OCI-LY7 (cell line): Measurements from ENCODE around the gene KIF19. TPM values are rescaled to one million over a fixed set of nuclear protein-coding genes. Genes with fewer than 3 reads are reported as not detected.

Experiments used
- BruUV-seq: library from RNA; stranded (reverse); fragments of 400-500 nt; replicated peaks from 2 replicates; lab custom pipeline; 2021; lab: Mats Ljungman, UMichigan
- CTCF ChIA-PET: fragments of 300-600 bp; sonication (Branson Sonifier 250); formaldehyde crosslinking; loops from one replicate; lab custom pipeline; 2022; ENCODE audit warnings: antibody characterized with exemption; ENCODE audit not compliant: unreplicated experiment; lab: Charles Lee
- POLR2A ChIA-PET: fragments of 300-600 bp; sonication (Branson Sonifier 250); formaldehyde crosslinking; loops from one replicate; lab custom pipeline; 2022; ENCODE audit warnings: antibody characterized with exemption; lab: Charles Lee
- DNase-seq: peaks from one replicate; pipeline ENCODE4 v3.0.0-alpha.2; 2015; ENCODE audit warnings: low spot score
- H2AFZ ChIP-seq: fragments of 200-600 bp; sonication (generic), shearing (Covaris generic); 2 replicates; pipeline ENCODE4 v1.6.1; 2014; ENCODE audit warnings: mild to moderate bottlenecking, antibody characterized with exemption, low read length, moderate library complexity
- H3K27ac ChIP-seq: fragments of 200-600 bp; sonication (generic); 2 replicates; pipeline ENCODE4 v1.5.1; 2014; ENCODE audit warnings: mixed run types, low read depth, mild to moderate bottlenecking, moderate library complexity, low read length, inconsistent platforms; ENCODE audit not compliant: poor library complexity, severe bottlenecking
- H3K36me3 ChIP-seq: fragments of 200-600 bp; sonication (generic); 2 replicates; pipeline ENCODE4 v1.6.1; 2014; ENCODE audit warnings: mild to moderate bottlenecking, antibody characterized with exemption, low read length, moderate library complexity, mixed read lengths; ENCODE audit not compliant: insufficient read depth
- H3K4me1 ChIP-seq: fragments of 200-600 bp; sonication (generic); 2 replicates; pipeline ENCODE4 v1.5.1; 2014; ENCODE audit warnings: mild to moderate bottlenecking, low read length; ENCODE audit not compliant: insufficient read depth, poor library complexity, severe bottlenecking
- H3K4me2 ChIP-seq: fragments of 200-600 bp; sonication (generic); 2 replicates; pipeline ENCODE4 v1.6.1; 2014; ENCODE audit warnings: mild to moderate bottlenecking, low read length
- H3K4me3 ChIP-seq: fragments of 200-600 bp; sonication (generic); 2 replicates; pipeline ENCODE4 v1.5.1; 2014; ENCODE audit warnings: mild to moderate bottlenecking, low read depth, low read length; ENCODE audit not compliant: poor library complexity, severe bottlenecking
- H3K79me2 ChIP-seq: fragments of 200-600 bp; sonication (generic); 2 replicates; pipeline ENCODE4 v1.6.1; 2016; ENCODE audit warnings: low read depth, mild to moderate bottlenecking, low read length, moderate library complexity, mixed read lengths; ENCODE audit not compliant: insufficient read depth
- H3K9me2 ChIP-seq: fragments of 200-600 bp; sonication (generic); 2 replicates; pipeline ENCODE4 v1.6.1; 2016; ENCODE audit warnings: mild to moderate bottlenecking, low read length, mixed read lengths; ENCODE audit not compliant: insufficient read depth
- H3K9me3 ChIP-seq: fragments of 200-600 bp; sonication (generic); 2 replicates; pipeline ENCODE4 v1.6.1; 2014; ENCODE audit warnings: mild to moderate bottlenecking, mixed run types, low read length, mixed read lengths
- H4K20me1 ChIP-seq: fragments of 200-600 bp; sonication (generic); 2 replicates; pipeline ENCODE4 v1.6.1; 2014; ENCODE audit warnings: mild to moderate bottlenecking, antibody characterized with exemption, low read length, moderate library complexity, mixed read lengths; ENCODE audit not compliant: insufficient read depth
- EZH2phosphoT487 ChIP-seq: fragments of 200-600 bp; sonication (generic); IDR thresholded peaks from 2 replicates; pipeline ENCODE4 v1.6.1; 2018; ENCODE audit warnings: low read depth, borderline replicate concordance, mild to moderate bottlenecking, mixed run types, antibody characterized with exemption, low read length, moderate library complexity, mixed read lengths
- intact Hi-C: fragments of 100-400 bp; cut with micrococcal nuclease; formaldehyde crosslinking; loops from one replicate; pipeline ENCODE4 v1.10.0; 2022; ENCODE audit not compliant: unreplicated experiment
- total RNA-seq, 2 experiments: library from RNA; depleted of rRNA in 1 of 2; stranded (reverse); fragments of >200 nt in 1 of 2; shearing (Covaris generic) in 1 of 2; gene quantifications; 2 replicates each; pipeline ENCODE4 v1.2.3, GENCODE V29; 2014 to 2022
- TF ChIP-seq, protein P1 (sequence below): fragments of 200-600 bp; sonication (generic); conservative IDR thresholded peaks from 2 replicates; pipeline ENCODE4 v1.5.1; 2014; ENCODE audit warnings: mild to moderate bottlenecking, antibody characterized with exemption, low read length, moderate library complexity, mixed read lengths

Gene KIF19
- total RNA-seq, 2 experiments from 2014 or later, result not detected

DNA sequence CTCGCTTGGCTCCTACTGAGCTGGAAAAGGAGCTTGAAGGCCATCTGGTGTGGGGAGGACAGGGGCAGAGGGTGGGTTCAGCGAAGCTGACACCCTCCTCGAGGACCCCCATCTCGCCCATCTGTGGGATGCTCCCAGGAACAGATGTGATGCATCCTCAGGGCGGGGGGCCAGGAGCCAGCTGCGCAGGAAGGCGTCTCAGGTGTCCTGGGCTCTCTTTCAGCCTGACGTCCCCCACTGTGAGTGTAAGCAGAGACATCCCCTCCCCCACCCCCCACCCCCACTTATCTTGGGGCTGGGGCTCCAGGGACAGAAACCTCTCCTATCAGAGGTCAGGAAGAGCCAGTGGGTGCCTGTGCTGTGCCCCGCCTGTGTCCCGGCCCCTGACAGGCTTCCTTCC lies 16.2 kb downstream of the KIF19 start:
- no peaks in the 10 kb centered on the region for H3K9me2 ChIP-seq
- H3K4me2 ChIP-seq, result no peak overlapping the region
- intact Hi-C loops, result no loop called here
- H3K36me3 ChIP-seq, result no peaks in the 10 kb centered on the region
- H3K27ac ChIP-seq, result no peak overlapping the region
- POLR2A ChIA-PET, result no interaction called here
- BruUV-seq, result no TSS peak
- H3K4me3 ChIP-seq, result no peak overlapping the region
- TF ChIP-seq EZH2phosphoT487, result no peak
- TF ChIP-seq, protein P1, sequence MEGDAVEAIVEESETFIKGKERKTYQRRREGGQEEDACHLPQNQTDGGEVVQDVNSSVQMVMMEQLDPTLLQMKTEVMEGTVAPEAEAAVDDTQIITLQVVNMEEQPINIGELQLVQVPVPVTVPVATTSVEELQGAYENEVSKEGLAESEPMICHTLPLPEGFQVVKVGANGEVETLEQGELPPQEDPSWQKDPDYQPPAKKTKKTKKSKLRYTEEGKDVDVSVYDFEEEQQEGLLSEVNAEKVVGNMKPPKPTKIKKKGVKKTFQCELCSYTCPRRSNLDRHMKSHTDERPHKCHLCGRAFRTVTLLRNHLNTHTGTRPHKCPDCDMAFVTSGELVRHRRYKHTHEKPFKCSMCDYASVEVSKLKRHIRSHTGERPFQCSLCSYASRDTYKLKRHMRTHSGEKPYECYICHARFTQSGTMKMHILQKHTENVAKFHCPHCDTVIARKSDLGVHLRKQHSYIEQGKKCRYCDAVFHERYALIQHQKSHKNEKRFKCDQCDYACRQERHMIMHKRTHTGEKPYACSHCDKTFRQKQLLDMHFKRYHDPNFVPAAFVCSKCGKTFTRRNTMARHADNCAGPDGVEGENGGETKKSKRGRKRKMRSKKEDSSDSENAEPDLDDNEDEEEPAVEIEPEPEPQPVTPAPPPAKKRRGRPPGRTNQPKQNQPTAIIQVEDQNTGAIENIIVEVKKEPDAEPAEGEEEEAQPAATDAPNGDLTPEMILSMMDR, result no peak
- no peaks in the 10 kb centered on the region for H3K4me1 ChIP-seq
- CTCF ChIA-PET, result no interaction called here
- no peak overlapping the region for H2AFZ ChIP-seq
- no peaks in the 10 kb centered on the region for H3K79me2 ChIP-seq
- H4K20me1 ChIP-seq, result no peaks in the 10 kb centered on the region
- H3K9me3 ChIP-seq, result no peaks in the 10 kb centered on the region
- no peak for DNase-seq

- Histone ChIP-seq H3K9me3 (no peaks in the 10 kb centered on the region), H3K9me2 (no peaks in the 10 kb centered on the region), H4K20me1 (no peaks in the 10 kb centered on the region), H3K4me3 (no peak overlapping the region), H3K79me2 (no peaks in the 10 kb centered on the region), H3K27ac (no peak overlapping the region), H3K4me1 (no peaks in the 10 kb centered on the region), H3K36me3 (no peaks in the 10 kb centered on the region), H2AFZ (no peak overlapping the region), H3K4me2 (no peak overlapping the region)
- intact Hi-C loops, result no loop called here
- TF ChIP-seq, protein P1, result no peak
- TF ChIP-seq EZH2phosphoT487, result no peak
- no TSS peak for BruUV-seq
- ChIA-PET POLR2A (no interaction called here), CTCF (no interaction called here)
- DNase-seq, result no peak
Measured at GRCh38 chr17:74343121-74343520, 17.1 kb downstream of the KIF19 start.

DNA sequence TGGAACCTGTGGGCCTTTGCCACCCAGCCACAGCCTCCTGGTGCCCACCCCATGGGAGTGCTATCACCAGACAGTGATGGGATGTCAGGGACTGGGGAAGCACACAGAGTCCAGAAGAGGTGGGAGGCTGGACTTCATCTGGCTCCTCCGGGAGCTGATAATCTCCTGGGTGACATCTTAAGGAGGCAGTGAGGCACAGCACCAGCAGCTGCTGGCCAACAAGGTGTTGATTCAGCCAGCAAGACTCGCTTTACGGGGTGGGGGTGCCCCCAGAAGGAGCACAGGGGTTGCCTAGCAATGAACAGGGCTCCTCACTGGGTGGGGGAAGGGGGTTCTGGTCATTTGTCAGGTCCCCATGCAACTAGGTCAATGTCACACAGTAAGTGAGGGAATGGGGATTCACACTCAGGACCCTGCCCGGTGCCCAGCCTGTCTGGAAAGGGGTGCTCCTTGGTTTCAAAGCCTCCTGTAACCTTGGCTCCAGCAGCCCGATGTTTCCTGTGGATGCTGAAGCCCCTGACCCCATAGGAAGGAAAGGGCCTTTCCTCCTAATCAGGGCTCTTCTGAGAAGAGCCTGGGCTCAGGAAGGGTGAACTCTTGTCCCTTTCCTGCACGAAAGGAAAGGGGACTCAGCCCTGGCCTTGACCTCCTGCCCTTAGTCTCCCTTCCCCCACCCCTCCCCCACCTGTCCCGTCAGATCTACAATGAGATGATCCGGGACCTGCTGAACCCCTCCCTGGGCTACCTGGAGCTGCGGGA lies 17.7 kb downstream of the KIF19 start:
- CTCF ChIA-PET, result no interaction called here

More for the DNA sequence above, 17.7 kb downstream of the KIF19 start:
- Histone ChIP-seq H3K4me2 (no peak overlapping the region), H2AFZ (no peak overlapping the region), H3K79me2 (no peaks in the 10 kb centered on the region), H3K36me3 (no peaks in the 10 kb centered on the region), H3K9me3 (no peaks in the 10 kb centered on the region), H3K27ac (no peak overlapping the region), H3K4me1 (no peaks in the 10 kb centered on the region), H3K4me3 (no peak overlapping the region), H4K20me1 (no peaks in the 10 kb centered on the region), H3K9me2 (no peaks in the 10 kb centered on the region)
- intact Hi-C loops, result no loop called here
- BruUV-seq, result no TSS peak
- POLR2A ChIA-PET, result no interaction called here
- DNase-seq, result no peak
- TF ChIP-seq, protein P1, result no peak
- no peak for TF ChIP-seq EZH2phosphoT487
